ENCODE data around the gene SUN2.

SUN2 gene

GRCh38 chr22:38735465-38736256, 20.1 kb downstream of the SUN2 start:
- H3K4me1 ChIP-seq (ENCODE audit: control insufficient read depth, insufficient read depth, low read length): no peaks in the 10 kb centered on the region
- H3K9me3 ChIP-seq (ENCODE audit: control insufficient read depth, insufficient read depth, low read depth, low read length): no peaks in the 10 kb centered on the region
- POLR2A ChIA-PET: interaction anchor here (0.5 to 3.0 kb wide), 5 partner anchors 10 to 343 kb away, joined by 3 to 23 read pairs (median 6); no protein-coding TSS in a partner anchor
- no peak overlapping the region for H3K4me3 ChIP-seq (ENCODE audit: low read depth, low read length)
- no peak overlapping the region for H3K27ac ChIP-seq (ENCODE audit: extremely low read depth, low read depth, low read length)
- peaks cover 25 to 96% of the 10 kb centered on the region in 2 experiments; a peak in 2 of 3 replicates for H3K36me3 ChIP-seq (ENCODE audit: control insufficient read depth in 2 of 2, insufficient read depth in 1 of 2, low read length in 2 of 2)
- TF ChIP-seq ZIC2 (tag by site-specific recombination; IDR thresholded peaks at IDR 0.05) (peak; percentile 54; the same call in 1 of the 2 replicates), EGR2 (tag by site-specific recombination; IDR thresholded peaks at IDR 0.05; ENCODE audit: low read depth) (peak; percentile 45; the same call in 1 of the 2 replicates), ZFP69B (tag by site-specific recombination; IDR thresholded peaks at IDR 0.05) (peak; percentile 60; the same call in 1 of the 2 replicates), ZBTB26 (tag by site-specific recombination; optimal IDR thresholded peaks at IDR 0.05) (no peak)
- TF ChIP-seq, protein P1, sequence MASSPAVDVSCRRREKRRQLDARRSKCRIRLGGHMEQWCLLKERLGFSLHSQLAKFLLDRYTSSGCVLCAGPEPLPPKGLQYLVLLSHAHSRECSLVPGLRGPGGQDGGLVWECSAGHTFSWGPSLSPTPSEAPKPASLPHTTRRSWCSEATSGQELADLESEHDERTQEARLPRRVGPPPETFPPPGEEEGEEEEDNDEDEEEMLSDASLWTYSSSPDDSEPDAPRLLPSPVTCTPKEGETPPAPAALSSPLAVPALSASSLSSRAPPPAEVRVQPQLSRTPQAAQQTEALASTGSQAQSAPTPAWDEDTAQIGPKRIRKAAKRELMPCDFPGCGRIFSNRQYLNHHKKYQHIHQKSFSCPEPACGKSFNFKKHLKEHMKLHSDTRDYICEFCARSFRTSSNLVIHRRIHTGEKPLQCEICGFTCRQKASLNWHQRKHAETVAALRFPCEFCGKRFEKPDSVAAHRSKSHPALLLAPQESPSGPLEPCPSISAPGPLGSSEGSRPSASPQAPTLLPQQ (tag by site-specific recombination; IDR thresholded peaks at IDR 0.05): peak; percentile 59; the same call in 1 of the 2 replicates
- CTCF ChIA-PET: interaction anchor here (0.6 to 3.8 kb wide), 4 partner anchors 11 to 123 kb away, joined by 3 to 39 read pairs (median 4); no protein-coding TSS in a partner anchor

GRCh38 chr22:38735126-38735464, 20.7 kb downstream of the SUN2 start:
- ChIA-PET CTCF (interaction anchor here (0.6 to 3.8 kb wide), 4 partner anchors 11 to 123 kb away, joined by 3 to 39 read pairs (median 4); no protein-coding TSS in a partner anchor), POLR2A (interaction anchor here (1.0 to 3.0 kb wide), 3 partner anchors 11 to 115 kb away, joined by 3 to 23 read pairs (median 4); no protein-coding TSS in a partner anchor)
- Histone ChIP-seq H3K36me3 (ENCODE audit: control insufficient read depth in 2 of 2, insufficient read depth in 1 of 2, low read length in 2 of 2) (peaks cover 26 to 96% of the 10 kb centered on the region in 2 experiments; a peak in 2 of 3 replicates), H3K4me1 (ENCODE audit: control insufficient read depth, insufficient read depth, low read length) (no peaks in the 10 kb centered on the region), H3K9me3 (ENCODE audit: control insufficient read depth, insufficient read depth, low read depth, low read length) (no peaks in the 10 kb centered on the region), H3K27ac (ENCODE audit: extremely low read depth, low read depth, low read length) (peak overlapping the region; percentile 24; the same call in 1 of the 2 replicates), H3K4me3 (ENCODE audit: low read depth, low read length) (no peak overlapping the region)
- TF ChIP-seq ZNF596 (tag by site-specific recombination; IDR thresholded peaks at IDR 0.05) (no peak), ZNF707 (tag by site-specific recombination; IDR thresholded peaks at IDR 0.05) (no peak), ZNF394 (tag by site-specific recombination; IDR thresholded peaks at IDR 0.05; ENCODE audit: borderline replicate concordance) (no peak), ELK4 (IDR thresholded peaks at IDR 0.05; ENCODE audit: borderline replicate concordance, low read depth, low read length) (no peak), BCL11A (tag by site-specific recombination; IDR thresholded peaks at IDR 0.05; ENCODE audit: low read depth) (no peak), ZNF830 (tag by site-specific recombination; IDR thresholded peaks at IDR 0.05; ENCODE audit: low read depth) (no peak), SCRT1 (tag by site-specific recombination; IDR thresholded peaks at IDR 0.05; ENCODE audit: borderline replicate concordance) (no peak), ZNF624 (tag by site-specific recombination; IDR thresholded peaks at IDR 0.05) (no peak), ZXDB (tag by site-specific recombination; IDR thresholded peaks at IDR 0.05) (no peak), SP3 (tag by site-specific recombination; IDR thresholded peaks at IDR 0.05) (no peak), ZNF48 (tag by site-specific recombination; IDR thresholded peaks at IDR 0.05) (no peak), ZNF610 (tag by site-specific recombination; IDR thresholded peaks at IDR 0.05; ENCODE audit: borderline replicate concordance) (no peak), ZNF37A (tag by site-specific recombination; IDR thresholded peaks at IDR 0.05) (no peak)
- TF ChIP-seq, protein P2, sequence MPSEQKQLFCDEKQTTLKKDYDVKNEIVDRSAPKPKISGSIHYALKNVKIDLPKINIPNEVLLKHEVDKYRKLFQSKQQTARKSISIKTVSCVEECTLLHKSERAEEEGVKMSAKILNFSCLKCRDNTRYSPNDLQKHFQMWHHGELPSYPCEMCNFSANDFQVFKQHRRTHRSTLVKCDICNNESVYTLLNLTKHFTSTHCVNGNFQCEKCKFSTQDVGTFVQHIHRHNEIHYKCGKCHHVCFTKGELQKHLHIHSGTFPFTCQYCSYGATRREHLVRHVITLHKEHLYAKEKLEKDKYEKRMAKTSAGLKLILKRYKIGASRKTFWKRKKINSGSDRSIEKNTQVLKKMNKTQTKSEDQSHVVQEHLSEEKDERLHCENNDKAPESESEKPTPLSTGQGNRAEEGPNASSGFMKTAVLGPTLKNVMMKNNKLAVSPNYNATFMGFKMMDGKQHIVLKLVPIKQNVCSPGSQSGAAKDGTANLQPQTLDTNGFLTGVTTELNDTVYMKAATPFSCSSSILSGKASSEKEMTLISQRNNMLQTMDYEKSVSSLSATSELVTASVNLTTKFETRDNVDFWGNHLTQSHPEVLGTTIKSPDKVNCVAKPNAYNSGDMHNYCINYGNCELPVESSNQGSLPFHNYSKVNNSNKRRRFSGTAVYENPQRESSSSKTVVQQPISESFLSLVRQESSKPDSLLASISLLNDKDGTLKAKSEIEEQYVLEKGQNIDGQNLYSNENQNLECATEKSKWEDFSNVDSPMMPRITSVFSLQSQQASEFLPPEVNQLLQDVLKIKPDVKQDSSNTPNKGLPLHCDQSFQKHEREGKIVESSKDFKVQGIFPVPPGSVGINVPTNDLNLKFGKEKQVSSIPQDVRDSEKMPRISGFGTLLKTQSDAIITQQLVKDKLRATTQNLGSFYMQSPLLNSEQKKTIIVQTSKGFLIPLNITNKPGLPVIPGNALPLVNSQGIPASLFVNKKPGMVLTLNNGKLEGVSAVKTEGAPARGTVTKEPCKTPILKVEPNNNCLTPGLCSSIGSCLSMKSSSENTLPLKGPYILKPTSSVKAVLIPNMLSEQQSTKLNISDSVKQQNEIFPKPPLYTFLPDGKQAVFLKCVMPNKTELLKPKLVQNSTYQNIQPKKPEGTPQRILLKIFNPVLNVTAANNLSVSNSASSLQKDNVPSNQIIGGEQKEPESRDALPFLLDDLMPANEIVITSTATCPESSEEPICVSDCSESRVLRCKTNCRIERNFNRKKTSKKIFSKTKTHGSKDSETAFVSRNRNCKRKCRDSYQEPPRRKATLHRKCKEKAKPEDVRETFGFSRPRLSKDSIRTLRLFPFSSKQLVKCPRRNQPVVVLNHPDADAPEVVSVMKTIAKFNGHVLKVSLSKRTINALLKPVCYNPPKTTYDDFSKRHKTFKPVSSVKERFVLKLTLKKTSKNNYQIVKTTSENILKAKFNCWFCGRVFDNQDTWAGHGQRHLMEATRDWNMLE (tag by site-specific recombination; conservative IDR thresholded peaks at IDR 0.05; ENCODE audit: low read depth): no peak
- TF ChIP-seq, protein P3, sequence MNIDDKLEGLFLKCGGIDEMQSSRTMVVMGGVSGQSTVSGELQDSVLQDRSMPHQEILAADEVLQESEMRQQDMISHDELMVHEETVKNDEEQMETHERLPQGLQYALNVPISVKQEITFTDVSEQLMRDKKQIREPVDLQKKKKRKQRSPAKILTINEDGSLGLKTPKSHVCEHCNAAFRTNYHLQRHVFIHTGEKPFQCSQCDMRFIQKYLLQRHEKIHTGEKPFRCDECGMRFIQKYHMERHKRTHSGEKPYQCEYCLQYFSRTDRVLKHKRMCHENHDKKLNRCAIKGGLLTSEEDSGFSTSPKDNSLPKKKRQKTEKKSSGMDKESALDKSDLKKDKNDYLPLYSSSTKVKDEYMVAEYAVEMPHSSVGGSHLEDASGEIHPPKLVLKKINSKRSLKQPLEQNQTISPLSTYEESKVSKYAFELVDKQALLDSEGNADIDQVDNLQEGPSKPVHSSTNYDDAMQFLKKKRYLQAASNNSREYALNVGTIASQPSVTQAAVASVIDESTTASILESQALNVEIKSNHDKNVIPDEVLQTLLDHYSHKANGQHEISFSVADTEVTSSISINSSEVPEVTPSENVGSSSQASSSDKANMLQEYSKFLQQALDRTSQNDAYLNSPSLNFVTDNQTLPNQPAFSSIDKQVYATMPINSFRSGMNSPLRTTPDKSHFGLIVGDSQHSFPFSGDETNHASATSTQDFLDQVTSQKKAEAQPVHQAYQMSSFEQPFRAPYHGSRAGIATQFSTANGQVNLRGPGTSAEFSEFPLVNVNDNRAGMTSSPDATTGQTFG (tag by site-specific recombination; IDR thresholded peaks at IDR 0.05; ENCODE audit: borderline replicate concordance): no peak

Data from HEK293 (cell line).